Tibial nerve (tissue), 4 donors: ENCODE data around the gene ABI3BP. TPM values are rescaled to one million over a fixed set of nuclear protein-coding genes. Genes with fewer than 3 reads are reported as not detected.

ENCODE experiments used
- DNase-seq, 2 donors: peaks; one replicate each; pipeline ENCODE4 v3.0.0-alpha.2; 2019; ENCODE audit warnings: low spot score in 2 of 2
- H3K27ac ChIP-seq, 4 donors: fragments of 200-600 bp; sonication (generic) in 3 of 4; one replicate each; pipeline ENCODE4 v1.5.1; 2017 to 2019; ENCODE audit warnings: mild to moderate bottlenecking in 1 of 4
- H3K27me3 ChIP-seq, 2 donors: fragments of 200-600 bp; sonication (generic) in 1 of 2; one replicate each; pipeline versions ENCODE4 v1.5.1 to v1.6.0; 2017 to 2019
- H3K36me3 ChIP-seq, 3 donors: fragments of 200-600 bp; sonication (generic); one replicate each; pipeline ENCODE4 v1.5.1; 2018 to 2019
- H3K4me1 ChIP-seq, 4 donors: fragments of 200-600 bp; sonication (generic) in 3 of 4; one replicate each; pipeline ENCODE4 v1.5.1; 2017 to 2019
- H3K4me3 ChIP-seq, 4 donors: fragments of 200-600 bp; sonication (generic) in 3 of 4; one replicate each; pipeline ENCODE4 v1.5.1; 2017 to 2019; ENCODE audit warnings: mild to moderate bottlenecking in 1 of 4, moderate library complexity in 1 of 4
- H3K9me3 ChIP-seq, 4 donors: fragments of 200-600 bp; sonication (generic) in 3 of 4; one replicate each; pipeline ENCODE4 v1.5.1; 2017 to 2019
- EP300 ChIP-seq, 2 donors: sonication (generic); formaldehyde crosslinking; IDR thresholded peaks; one replicate each; pipeline ENCODE4 v1.6.1; 2017; ENCODE audit warnings: antibody characterized with exemption in 2 of 2, mild to moderate bottlenecking in 1 of 2
- POLR2A ChIP-seq, 2 donors: fragments of 450-650 bp; IDR thresholded peaks; one replicate each; pipeline ENCODE4 v1.6.1; 2017; ENCODE audit warnings: antibody characterized with exemption in 2 of 2, mild to moderate bottlenecking in 2 of 2, moderate library complexity in 2 of 2
- WGBS, 2 donors: methylation state at CpG; one replicate each; pipeline ENCODE4 v1.1.5; 2018; 5-methylcytosine and 5-hydroxymethylcytosine counted together
- total RNA-seq, 4 donors: library from RNA; depleted of rRNA; stranded (reverse); fragments of >200 nt; gene quantifications; one replicate each; pipeline ENCODE4 v1.1.0, GENCODE V29; 2016
- TF ChIP-seq, protein P1 (sequence below), 5 experiments: fragments of 200-600 bp in 3 of 5; fragments of 450-650 bp in 2 of 5; sonication (generic) in 3 of 5; IDR thresholded peaks; one replicate each; pipeline ENCODE4 v1.5.1; 2016 to 2019; ENCODE audit warnings: antibody characterized with exemption in 5 of 5, mild to moderate bottlenecking in 3 of 5, moderate library complexity in 2 of 5

ABI3BP gene
- total RNA-seq, 4 donors from 2014 or later, result 39.6 to 189 (median 139) TPM

DNA sequence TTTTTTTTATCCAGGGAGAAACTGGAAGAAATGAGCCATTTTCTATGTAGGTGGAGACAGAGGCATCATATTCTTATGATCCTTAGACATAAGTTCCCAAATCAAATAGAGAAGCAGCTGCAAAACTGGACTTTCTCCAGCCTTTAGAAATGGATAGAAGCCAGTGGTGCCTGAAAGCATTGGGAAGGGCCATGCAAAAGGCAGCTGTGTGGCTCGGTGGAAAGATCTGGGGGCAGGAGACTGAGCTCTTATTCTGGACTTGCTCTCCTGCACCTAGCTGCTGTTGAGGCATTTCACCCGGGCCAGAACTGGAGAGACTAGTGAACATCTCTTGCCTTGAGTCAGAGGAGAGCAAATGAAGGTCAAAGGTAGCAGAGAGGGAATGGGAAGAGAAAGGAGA, 210.9 kb downstream of the ABI3BP start:
- DNase-seq, result no peak
- Histone ChIP-seq H3K4me3 (no peak overlapping the region), H3K9me3 (peaks cover 0 to 16% (median 0%) of the 10 kb centered on the region in 4 donors), H3K4me1 (peaks cover 0 to 6% (median 0%) of the 10 kb centered on the region in 4 donors), H3K27me3 (no peaks in the 10 kb centered on the region), H3K36me3 (peaks cover 0 to 43% (median 0%) of the 10 kb centered on the region in 3 donors), H3K27ac (no peak overlapping the region)
- WGBS, 2 donors, result 28 to 74% methylated on average over 2 of the region's 2 CpGs
- TF ChIP-seq POLR2A (IDR thresholded peaks at IDR 0.05) (no peak), EP300 (IDR thresholded peaks at IDR 0.05) (no peak)
- TF ChIP-seq, protein P1, sequence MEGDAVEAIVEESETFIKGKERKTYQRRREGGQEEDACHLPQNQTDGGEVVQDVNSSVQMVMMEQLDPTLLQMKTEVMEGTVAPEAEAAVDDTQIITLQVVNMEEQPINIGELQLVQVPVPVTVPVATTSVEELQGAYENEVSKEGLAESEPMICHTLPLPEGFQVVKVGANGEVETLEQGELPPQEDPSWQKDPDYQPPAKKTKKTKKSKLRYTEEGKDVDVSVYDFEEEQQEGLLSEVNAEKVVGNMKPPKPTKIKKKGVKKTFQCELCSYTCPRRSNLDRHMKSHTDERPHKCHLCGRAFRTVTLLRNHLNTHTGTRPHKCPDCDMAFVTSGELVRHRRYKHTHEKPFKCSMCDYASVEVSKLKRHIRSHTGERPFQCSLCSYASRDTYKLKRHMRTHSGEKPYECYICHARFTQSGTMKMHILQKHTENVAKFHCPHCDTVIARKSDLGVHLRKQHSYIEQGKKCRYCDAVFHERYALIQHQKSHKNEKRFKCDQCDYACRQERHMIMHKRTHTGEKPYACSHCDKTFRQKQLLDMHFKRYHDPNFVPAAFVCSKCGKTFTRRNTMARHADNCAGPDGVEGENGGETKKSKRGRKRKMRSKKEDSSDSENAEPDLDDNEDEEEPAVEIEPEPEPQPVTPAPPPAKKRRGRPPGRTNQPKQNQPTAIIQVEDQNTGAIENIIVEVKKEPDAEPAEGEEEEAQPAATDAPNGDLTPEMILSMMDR (IDR thresholded peaks at IDR 0.05), result no peak

DNA sequence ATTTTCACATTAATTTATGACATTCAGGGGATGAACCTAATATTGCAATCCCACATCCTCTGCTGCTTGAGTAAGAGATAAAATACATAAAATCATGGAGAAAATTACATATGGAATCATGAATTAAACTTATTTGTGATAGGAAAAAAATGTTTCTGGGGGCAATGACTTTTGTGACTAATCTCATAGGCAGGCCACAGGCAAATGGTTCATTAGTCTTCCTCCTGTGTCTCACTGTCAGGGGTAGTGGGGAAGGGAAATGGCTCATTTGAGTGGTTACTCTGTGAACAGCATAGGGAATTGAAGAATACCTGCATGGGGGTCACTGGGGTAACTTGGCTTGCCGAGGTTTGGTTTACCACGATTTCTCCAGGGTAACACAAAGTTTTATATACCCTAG, 211.9 kb downstream of the ABI3BP start:
- no peak for TF ChIP-seq EP300 (IDR thresholded peaks at IDR 0.05)
- no peak for TF ChIP-seq POLR2A (IDR thresholded peaks at IDR 0.05)
- TF ChIP-seq, protein P1 (IDR thresholded peaks at IDR 0.05), result no peak
- DNase-seq, result no peak
- WGBS, 2 donors, result 88 to 95% methylated on average over 2 of the region's 2 CpGs
- peaks cover 0 to 12% (median 0%) of the 10 kb centered on the region in 4 donors for H3K9me3 ChIP-seq
- H3K27me3 ChIP-seq, result no peaks in the 10 kb centered on the region
- peaks cover 0 to 6% (median 0%) of the 10 kb centered on the region in 4 donors for H3K4me1 ChIP-seq
- H3K4me3 ChIP-seq, result no peak overlapping the region
- peaks cover 0 to 44% (median 0%) of the 10 kb centered on the region in 3 donors for H3K36me3 ChIP-seq
- H3K27ac ChIP-seq, result no peak overlapping the region

DNA sequence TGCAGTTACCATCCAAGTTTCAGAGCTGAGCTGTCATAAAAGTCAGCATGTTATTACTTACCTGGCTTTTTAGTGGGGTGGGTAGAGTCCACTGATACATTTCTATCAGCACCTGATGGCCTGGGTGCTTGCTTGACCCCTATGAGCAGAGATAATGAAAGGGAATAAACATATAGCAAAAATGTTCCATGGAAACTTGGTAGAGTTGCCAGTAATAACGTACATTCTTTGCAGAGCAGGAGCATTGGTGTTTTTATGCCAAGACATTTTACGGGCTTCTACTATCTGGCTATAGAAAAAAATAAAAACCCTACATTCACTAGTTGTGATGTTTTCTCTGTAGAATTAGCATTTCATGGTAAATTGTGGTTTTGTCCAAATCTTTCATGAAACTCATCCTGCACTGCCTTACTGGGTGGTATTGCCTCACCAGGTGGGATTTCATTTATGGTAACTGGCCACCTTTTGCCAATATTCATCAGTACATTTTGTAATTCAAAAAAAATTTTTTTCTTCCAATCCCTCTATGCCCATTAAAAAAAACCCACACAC, 213.1 kb downstream of the ABI3BP start:
- H3K27ac ChIP-seq, result no peak overlapping the region
- H3K27me3 ChIP-seq, result no peaks in the 10 kb centered on the region
- peaks cover 0 to under 1% (median 0%) of the 10 kb centered on the region in 4 donors for H3K9me3 ChIP-seq
- WGBS, 2 donors, result 72 to 84% methylated on average over 2 of the region's 2 CpGs
- H3K4me3 ChIP-seq, result no peak overlapping the region
- TF ChIP-seq EP300 (IDR thresholded peaks at IDR 0.05) (no peak), POLR2A (IDR thresholded peaks at IDR 0.05) (no peak)
- TF ChIP-seq, protein P1 (IDR thresholded peaks at IDR 0.05), result no peak
- no peak for DNase-seq
- peaks cover 0 to 44% (median 0%) of the 10 kb centered on the region in 3 donors for H3K36me3 ChIP-seq
- peaks cover 0 to 6% (median 0%) of the 10 kb centered on the region in 4 donors for H3K4me1 ChIP-seq

DNA sequence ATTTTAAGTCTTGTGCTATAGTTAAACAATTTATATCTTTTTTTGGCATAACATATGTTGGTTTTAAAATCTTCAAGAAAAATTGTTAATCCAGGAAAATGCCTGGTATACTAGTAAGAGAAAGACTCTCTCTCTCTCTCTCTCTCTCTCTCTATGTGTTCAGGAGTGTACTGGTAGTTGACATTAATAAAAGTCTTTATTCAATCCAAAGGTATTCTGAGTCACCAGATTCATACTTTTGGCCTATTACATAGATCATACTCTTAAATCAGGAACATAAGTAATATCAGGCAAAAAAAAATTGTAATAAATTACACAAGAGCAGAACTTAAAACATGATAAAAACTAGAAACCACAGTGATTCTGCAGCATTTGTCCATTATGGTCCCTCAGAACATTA, 213.7 kb downstream of the ABI3BP start:
- H3K27me3 ChIP-seq, result no peaks in the 10 kb centered on the region
- H3K4me3 ChIP-seq, result no peak overlapping the region
- no peak for DNase-seq
- H3K36me3 ChIP-seq, result peaks cover 0 to 40% (median 0%) of the 10 kb centered on the region in 3 donors
- no peak overlapping the region for H3K27ac ChIP-seq
- TF ChIP-seq, protein P1 (IDR thresholded peaks at IDR 0.05), result no peak
- TF ChIP-seq POLR2A (IDR thresholded peaks at IDR 0.05) (no peak), EP300 (IDR thresholded peaks at IDR 0.05) (no peak)
- peaks cover 0 to 6% (median 0%) of the 10 kb centered on the region in 4 donors for H3K4me1 ChIP-seq
- no peaks in the 10 kb centered on the region for H3K9me3 ChIP-seq

DNA sequence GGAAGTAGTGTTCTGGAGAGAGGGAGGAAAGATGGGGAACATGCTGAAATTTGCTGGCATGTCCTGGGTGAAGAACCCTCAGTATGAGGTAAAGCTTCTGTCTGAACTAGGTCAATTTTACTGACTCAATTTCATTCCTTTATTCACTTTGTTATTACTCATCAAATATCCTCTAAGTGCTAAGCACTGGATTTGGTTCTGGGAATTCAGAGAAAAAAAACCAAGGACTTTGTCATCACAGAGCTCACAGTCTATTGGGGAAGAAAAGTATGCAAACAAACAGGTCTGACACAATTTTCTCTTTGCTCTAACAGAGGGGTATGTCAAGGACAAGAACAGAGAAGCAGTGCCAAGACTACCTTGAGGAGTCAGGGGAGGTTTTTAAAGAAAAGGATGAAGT, 215.9 kb downstream of the ABI3BP start:
- Histone ChIP-seq H3K27ac (no peak overlapping the region), H3K36me3 (peaks cover 0 to 56% (median 0%) of the 10 kb centered on the region in 3 donors)
- no peak for TF ChIP-seq POLR2A (IDR thresholded peaks at IDR 0.05)

More for the DNA sequence above, 215.9 kb downstream of the ABI3BP start:
- H3K9me3 ChIP-seq, result no peaks in the 10 kb centered on the region
- no peak overlapping the region for H3K4me3 ChIP-seq
- no peak for DNase-seq
- H3K4me1 ChIP-seq, result peaks cover 0 to under 1% (median 0%) of the 10 kb centered on the region in 4 donors
- H3K27me3 ChIP-seq, result no peaks in the 10 kb centered on the region
